AG04449 (cell line): ENCODE results near the gene RNASE2.

ENCODE experiments used
- CTCF ChIA-PET: fragments of 350-600 bp; formaldehyde crosslinking; extraction: SDS; loops from one replicate; lab custom pipeline; 2021; ENCODE audit warnings: antibody characterized with exemption; lab: Yijun Ruan, JAX
- POLR2A ChIA-PET: fragments of 400-600, 350-600 bp; formaldehyde crosslinking; extraction: SDS; loops from one replicate; lab custom pipeline; 2020; ENCODE audit warnings: antibody characterized with exemption, inconsistent platforms; lab: Yijun Ruan, JAX
- DNase-seq: peaks from one replicate; pipeline ENCODE4 v3.0.0-alpha.2; 2010; ENCODE audit warnings: low read depth, low spot score
- H3K4me3 ChIP-seq: 2 replicates; pipeline ENCODE4 v1.5.1; 2011; ENCODE audit warnings: low read depth, mild to moderate bottlenecking, control low read depth, low read length
- TF ChIP-seq, protein P1 (sequence below): IDR thresholded peaks from one replicate; pipeline ENCODE4 v1.5.1; 2011; ENCODE audit warnings: mild to moderate bottlenecking, moderate library complexity, low read length, control low read depth, inconsistent platforms; ENCODE audit not compliant: insufficient read depth; ENCODE audit errors: missing control alignments

RNASE2 gene

DNA sequence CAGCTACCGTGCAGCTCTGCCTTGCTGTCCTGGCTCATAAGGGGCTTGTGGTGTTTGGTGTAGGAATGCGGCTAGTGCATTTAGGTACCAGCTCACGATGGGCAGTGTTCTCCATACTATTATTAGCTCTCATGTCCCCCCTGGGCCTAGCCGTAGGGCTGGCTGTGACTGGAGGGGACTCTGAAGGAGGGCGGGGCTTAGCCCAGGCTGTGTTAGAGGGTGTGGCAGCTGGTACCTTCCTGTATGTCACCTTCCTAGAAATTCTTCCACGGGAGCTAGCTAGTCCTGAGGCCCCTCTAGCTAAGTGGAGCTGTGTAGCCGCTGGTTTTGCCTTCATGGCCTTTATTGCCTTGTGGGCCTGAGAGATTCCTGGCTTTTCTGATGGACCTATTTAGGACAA lies 45.9 kb downstream of the RNASE2 start:
- TF ChIP-seq, protein P1, sequence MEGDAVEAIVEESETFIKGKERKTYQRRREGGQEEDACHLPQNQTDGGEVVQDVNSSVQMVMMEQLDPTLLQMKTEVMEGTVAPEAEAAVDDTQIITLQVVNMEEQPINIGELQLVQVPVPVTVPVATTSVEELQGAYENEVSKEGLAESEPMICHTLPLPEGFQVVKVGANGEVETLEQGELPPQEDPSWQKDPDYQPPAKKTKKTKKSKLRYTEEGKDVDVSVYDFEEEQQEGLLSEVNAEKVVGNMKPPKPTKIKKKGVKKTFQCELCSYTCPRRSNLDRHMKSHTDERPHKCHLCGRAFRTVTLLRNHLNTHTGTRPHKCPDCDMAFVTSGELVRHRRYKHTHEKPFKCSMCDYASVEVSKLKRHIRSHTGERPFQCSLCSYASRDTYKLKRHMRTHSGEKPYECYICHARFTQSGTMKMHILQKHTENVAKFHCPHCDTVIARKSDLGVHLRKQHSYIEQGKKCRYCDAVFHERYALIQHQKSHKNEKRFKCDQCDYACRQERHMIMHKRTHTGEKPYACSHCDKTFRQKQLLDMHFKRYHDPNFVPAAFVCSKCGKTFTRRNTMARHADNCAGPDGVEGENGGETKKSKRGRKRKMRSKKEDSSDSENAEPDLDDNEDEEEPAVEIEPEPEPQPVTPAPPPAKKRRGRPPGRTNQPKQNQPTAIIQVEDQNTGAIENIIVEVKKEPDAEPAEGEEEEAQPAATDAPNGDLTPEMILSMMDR = no peak
- no peak for DNase-seq
- ChIA-PET POLR2A (no interaction called here), CTCF (interaction anchor here (0.9 to 17.1 kb wide), 5 partner anchors 14 to 135 kb away, joined by 3 to 288 read pairs (median 6); no protein-coding TSS in a partner anchor)
- no peak overlapping the region for H3K4me3 ChIP-seq

DNA sequence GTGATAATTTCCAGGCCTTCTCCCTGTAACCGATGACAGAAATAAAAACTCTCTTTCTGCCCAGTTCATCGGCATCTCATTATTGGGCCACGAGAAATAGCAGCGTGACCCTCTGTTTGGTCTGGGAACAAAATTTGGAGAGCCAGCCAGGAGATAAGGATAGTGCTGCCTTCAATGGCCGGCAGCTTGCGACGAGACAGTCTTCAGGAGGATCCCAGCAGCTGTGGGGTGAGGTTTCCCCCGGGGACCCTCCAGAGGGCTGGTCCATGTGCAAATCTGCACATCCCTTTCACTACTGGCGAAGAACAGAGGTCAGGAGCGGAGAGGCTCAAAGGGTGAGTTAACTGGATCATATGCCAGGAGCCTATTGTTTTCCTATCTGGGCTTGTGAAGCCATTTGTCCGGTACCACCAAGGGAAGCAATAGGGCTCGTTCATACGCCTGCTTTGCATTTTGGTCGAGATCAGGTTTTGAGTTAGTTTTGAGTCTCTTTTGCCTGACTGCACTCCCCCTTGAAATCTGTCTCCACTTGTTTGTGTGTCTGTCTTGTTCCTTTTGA lies 48.6 kb downstream of the RNASE2 start:
- ChIA-PET POLR2A (no interaction called here), CTCF (interaction anchor here (1.0 to 17.1 kb wide), 8 partner anchors 12 to 145 kb away, joined by 3 to 288 read pairs (median 11); partner anchors contain the start of gene TMEM253)
- no peak overlapping the region for H3K4me3 ChIP-seq
- DNase-seq = no peak
- TF ChIP-seq, protein P1 = no peak
